IMR-90 (cell line): ENCODE results near the gene ALPI. TPM values are rescaled to one million over a fixed set of nuclear protein-coding genes. Genes with fewer than 3 reads are reported as not detected.

ENCODE experiments used
- ATAC-seq: fragments of 200-7000 bp; cut with Tn5 transposase; 2 replicates; pipeline ENCODE4 v1.9.1; 2020; ENCODE audit warnings: low read depth, mild to moderate bottlenecking, moderate library complexity
- BruUV-seq: library from RNA; stranded (reverse); fragments of 400-500 nt; replicated peaks from 2 replicates; lab custom pipeline; 2021; lab: Mats Ljungman, UMichigan
- CTCF ChIA-PET: fragments of 300-600 bp; formaldehyde crosslinking; extraction: SDS; loops from one replicate; lab custom pipeline; 2021; ENCODE audit warnings: antibody characterized with exemption; lab: Yijun Ruan, JAX
- POLR2A ChIA-PET: fragments of 300-600 bp; sonication (Branson Sonifier 250); formaldehyde crosslinking; loops from one replicate; lab custom pipeline; 2022; ENCODE audit warnings: antibody characterized with exemption; ENCODE audit not compliant: unreplicated experiment; lab: Charles Lee
- DNase-seq: peaks from one replicate; pipeline ENCODE4 v3.0.0; 2013
- H2AFZ ChIP-seq: replicated peaks from 2 replicates; pipeline ENCODE3; 2013; ENCODE audit warnings: low read length, mild to moderate bottlenecking; ENCODE audit not compliant: poor library complexity
- H2AK5ac ChIP-seq: 2 replicates; pipeline ENCODE4 v1.6.1; 2013; ENCODE audit warnings: low read depth, low read length, inconsistent platforms
- H2AK9ac ChIP-seq: replicated peaks from 2 replicates; pipeline ENCODE3; 2013; ENCODE audit warnings: mild to moderate bottlenecking, low read depth, low read length, moderate library complexity; ENCODE audit not compliant: poor library complexity
- H2BK120ac ChIP-seq: 2 replicates; pipeline ENCODE4 v1.6.1; 2013; ENCODE audit warnings: low read depth, low read length, inconsistent platforms
- H2BK15ac ChIP-seq: 3 replicates; pipeline ENCODE4 v1.6.1; 2013; ENCODE audit warnings: low read depth, low read length, inconsistent platforms
- H2BK20ac ChIP-seq: 2 replicates; pipeline ENCODE4 v1.6.1; 2013; ENCODE audit warnings: low read depth, mild to moderate bottlenecking, inconsistent platforms, low read length, moderate library complexity
- H2BK5ac ChIP-seq: 2 replicates; pipeline ENCODE4 v1.6.1; 2013; ENCODE audit warnings: mild to moderate bottlenecking, low read depth, low read length, inconsistent platforms; ENCODE audit not compliant: poor library complexity, severe bottlenecking
- H3K14ac ChIP-seq: replicated peaks from 2 replicates; pipeline ENCODE4 v1.6.1; 2013; ENCODE audit warnings: low read depth, low read length, inconsistent platforms
- H3K18ac ChIP-seq: 2 replicates; pipeline ENCODE4 v1.6.1; 2013; ENCODE audit warnings: low read depth, low read length, control low read depth
- H3K23ac ChIP-seq: 2 replicates; pipeline ENCODE4 v1.6.1; 2013; ENCODE audit warnings: low read depth, low read length, inconsistent platforms
- H3K27ac ChIP-seq: 2 replicates; pipeline ENCODE4 v1.5.1; 2013; ENCODE audit warnings: mild to moderate bottlenecking, control low read depth, low read length; ENCODE audit not compliant: insufficient read depth
- H3K27me3 ChIP-seq: 2 replicates; pipeline ENCODE4 v1.6.1; 2013; ENCODE audit warnings: low read length; ENCODE audit not compliant: control insufficient read depth, insufficient read depth
- H3K36me3 ChIP-seq: 2 replicates; pipeline ENCODE4 v1.6.1; 2013; ENCODE audit warnings: low read length, mixed read lengths; ENCODE audit not compliant: control insufficient read depth, insufficient read depth
- H3K4ac ChIP-seq: 2 replicates; pipeline ENCODE4 v1.6.1; 2013; ENCODE audit warnings: low read depth, low read length, inconsistent platforms
- H3K4me1 ChIP-seq: 2 replicates; pipeline ENCODE4 v1.6.1; 2013; ENCODE audit warnings: low read length, mixed read lengths; ENCODE audit not compliant: control insufficient read depth, insufficient read depth
- H3K4me2 ChIP-seq: 2 replicates; pipeline ENCODE4 v1.6.1; 2013; ENCODE audit warnings: low read depth, mild to moderate bottlenecking, control low read depth, low read length, moderate library complexity
- H3K4me3 ChIP-seq: 2 replicates; pipeline ENCODE4 v1.5.1; 2013; ENCODE audit warnings: low read depth, mild to moderate bottlenecking, control low read depth, low read length, moderate library complexity; ENCODE audit not compliant: insufficient read depth
- H3K56ac ChIP-seq: 2 replicates; pipeline ENCODE4 v1.6.1; 2013; ENCODE audit warnings: low read length, inconsistent platforms; ENCODE audit not compliant: insufficient read depth; ENCODE audit errors: extremely low read depth
- H3K79me1 ChIP-seq, 2 experiments: 2 replicates each; pipeline ENCODE4 v1.6.1; 2013; ENCODE audit warnings: low read length in 2 of 2, inconsistent platforms in 1 of 2, low read depth in 1 of 2
- H3K9ac ChIP-seq: 2 replicates; pipeline ENCODE4 v1.6.1; 2013; ENCODE audit warnings: low read depth, low read length, control low read depth
- H3K9me1 ChIP-seq: 2 replicates; pipeline ENCODE4 v1.6.1; 2013; ENCODE audit warnings: low read length, inconsistent platforms; ENCODE audit not compliant: insufficient read depth
- H3K9me3 ChIP-seq: 2 replicates; pipeline ENCODE4 v1.6.1; 2013; ENCODE audit warnings: low read length; ENCODE audit not compliant: control insufficient read depth, insufficient read depth
- H4K20me1 ChIP-seq: 2 replicates; pipeline ENCODE4 v1.6.1; 2013; ENCODE audit warnings: low read length, inconsistent platforms; ENCODE audit not compliant: insufficient read depth
- H4K5ac ChIP-seq: 2 replicates; pipeline ENCODE4 v1.6.1; 2013; ENCODE audit warnings: mild to moderate bottlenecking, low read depth, low read length, control low read depth
- H4K8ac ChIP-seq, 2 experiments: 2 replicates each; pipeline ENCODE4 v1.6.1; 2013; ENCODE audit warnings: low read depth in 2 of 2, low read length in 2 of 2, control low read depth in 1 of 2, inconsistent platforms in 1 of 2
- H4K91ac ChIP-seq: 2 replicates; pipeline ENCODE4 v1.6.1; 2013; ENCODE audit warnings: low read depth, low read length, inconsistent platforms; ENCODE audit not compliant: insufficient read depth
- MXI1 ChIP-seq: IDR thresholded peaks from 2 replicates; pipeline ENCODE4 v1.6.1; 2012; ENCODE audit warnings: low read depth, mild to moderate bottlenecking, low read length, moderate library complexity, borderline replicate concordance
- WGBS, 2 experiments: methylation state at CpG; one replicate each; pipeline versions ENCODE4 v1.1.5 to v1.1.7; 2013; ENCODE audit warnings: missing lambda C conversion rate in 2 of 2; ENCODE audit not compliant: insufficient read length in 1 of 2; ENCODE audit errors: extremely low coverage in 2 of 2; 5-methylcytosine and 5-hydroxymethylcytosine counted together
- dilution Hi-C: fragments of 300-500 bp; cut with HindIII; formaldehyde crosslinking; loops from one replicate; pipeline ENCODE4 v1.14.3; 2018; ENCODE audit warnings: low sequenced_read_pairs; ENCODE audit not compliant: unreplicated experiment
- in situ Hi-C: fragments of 300-500 bp; cut with MboI; formaldehyde crosslinking; loops from 3 replicates; pipeline ENCODE4 v1.14.3; 2019; ENCODE audit warnings: low sequenced_read_pairs, inconsistent platforms, mixed read lengths
- intact Hi-C: fragments of 100-400 bp; cut with micrococcal nuclease; formaldehyde crosslinking; loops from 2 replicates; pipeline ENCODE4 v1.10.0; 2022
- polyA plus RNA-seq, 3 experiments: library from polyadenylated mRNA; depleted of rRNA; stranded (reverse); fragments of >200 nt; gene quantifications; 2 replicates each; pipeline ENCODE4 v1.2.3, GENCODE V29; 2012; ENCODE audit warnings: low replicate concordance in 1 of 3
- total RNA-seq: library from RNA; depleted of rRNA; stranded (reverse); fragments of >200 nt; gene quantifications from 2 replicates; pipeline ENCODE4 v1.2.3, GENCODE V29; 2012

The ALPI gene
- total and polyA plus RNA-seq, 2 of the 4 experiments (the other 2 are of a cell fraction): not detected

DNA sequence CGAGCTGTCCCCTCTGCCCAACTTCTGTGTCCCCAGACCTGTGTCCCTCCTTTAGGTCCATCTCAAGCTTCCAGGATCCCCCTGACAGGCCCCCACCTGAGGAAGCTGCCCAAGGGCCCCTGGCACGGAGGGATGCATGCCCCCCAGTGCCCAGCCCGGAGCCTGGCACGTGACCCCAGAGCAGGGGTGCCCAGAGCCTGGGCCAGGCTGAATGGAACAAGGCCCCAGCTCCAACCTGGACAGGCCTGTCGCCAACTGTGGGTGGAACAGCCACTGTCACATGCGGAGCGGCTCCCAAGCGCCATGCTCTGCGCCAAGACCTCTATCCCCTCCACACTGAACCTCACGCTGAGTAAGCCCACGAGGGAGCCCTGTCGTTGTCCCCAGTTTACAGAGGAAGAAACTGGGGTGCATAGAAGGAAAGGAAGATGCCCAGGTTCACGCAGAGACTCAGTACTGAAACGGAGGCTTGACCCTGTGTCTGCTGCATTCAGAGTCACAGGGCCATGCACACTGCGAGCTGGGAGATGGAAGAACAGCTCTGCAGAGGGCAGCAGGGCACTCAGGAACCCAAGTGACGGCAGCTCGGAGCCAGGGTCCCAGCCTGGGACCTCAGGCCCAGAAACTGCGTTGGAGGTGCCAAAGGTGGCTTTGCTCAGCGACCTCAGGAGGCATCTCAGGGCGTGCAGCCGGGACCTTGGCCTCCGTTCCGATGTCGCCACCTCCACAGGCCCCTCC is 37.2 kb downstream of the ALPI start:
- Histone ChIP-seq H3K4me2 (no peak overlapping the region), H3K14ac (no peak overlapping the region), H2AFZ (peak overlapping the region; percentile 29), H3K23ac (no peak overlapping the region), H2BK120ac (no peak overlapping the region), H2BK15ac (no peak overlapping the region), H2AK9ac (no peak overlapping the region), H3K9ac (no peak overlapping the region), H4K20me1 (no peaks in the 10 kb centered on the region; the same call in 1 of the 2 replicates), H3K79me1 (no peaks in the 10 kb centered on the region), H2BK20ac (no peak overlapping the region), H3K4me1 (no peaks in the 10 kb centered on the region), H3K27me3 (peaks cover 55% of the 10 kb centered on the region), H2AK5ac (no peak overlapping the region), H3K27ac (no peak overlapping the region), H3K4ac (no peak overlapping the region), H4K5ac (no peak overlapping the region), H4K8ac (no peak overlapping the region), H3K9me1 (no peaks in the 10 kb centered on the region), H4K91ac (no peak overlapping the region), H3K36me3 (no peaks in the 10 kb centered on the region), H3K56ac (no peak overlapping the region), H2BK5ac (no peak overlapping the region), H3K9me3 (no peaks in the 10 kb centered on the region), H3K4me3 (no peak overlapping the region), H3K18ac (no peak overlapping the region)
- TF ChIP-seq MXI1: no peak
- dilution Hi-C loops: no loop called here
- intact Hi-C loops: no loop called here
- in situ Hi-C loops: no loop called here
- no peak for ATAC-seq
- DNase-seq: no peak
- BruUV-seq: no TSS peak
- POLR2A ChIA-PET: no interaction called here
- CTCF ChIA-PET: no interaction called here
- WGBS, 2 experiments: 60% methylated on average over 5 of the region's 24 CpGs; no CpG with 5 or more reads in 1 of the 2 experiments
